Tibial nerve (tissue), 4 donors: ENCODE results near the gene AUH.

Experiments
- CTCF ChIP-seq, 5 experiments: fragments of 200-600 bp in 3 of 5; fragments of 450-650 bp in 2 of 5; sonication (generic) in 3 of 5; IDR thresholded peaks; one replicate each; pipeline ENCODE4 v1.5.1; 2016 to 2019; ENCODE audit warnings: antibody characterized with exemption in 5 of 5, mild to moderate bottlenecking in 3 of 5, moderate library complexity in 2 of 5
- EP300 ChIP-seq, 2 donors: sonication (generic); formaldehyde crosslinking; IDR thresholded peaks; one replicate each; pipeline ENCODE4 v1.6.1; 2017; ENCODE audit warnings: antibody characterized with exemption in 2 of 2, mild to moderate bottlenecking in 1 of 2
- POLR2A ChIP-seq, 2 donors: fragments of 450-650 bp; IDR thresholded peaks; one replicate each; pipeline ENCODE4 v1.6.1; 2017; ENCODE audit warnings: antibody characterized with exemption in 2 of 2, mild to moderate bottlenecking in 2 of 2, moderate library complexity in 2 of 2

GRCh38 chr9:91405343-91406077 is 43.8 kb upstream of the AUH start:
- TF ChIP-seq CTCF (IDR thresholded peaks at IDR 0.05) = no peak
- no peak for TF ChIP-seq POLR2A (IDR thresholded peaks at IDR 0.05)
- TF ChIP-seq EP300 (IDR thresholded peaks at IDR 0.05) = no peak
